NB4 (cell line): ENCODE results near the gene TFR2.

ENCODE experiments used
- DNase-seq: peaks from one replicate; pipeline ENCODE4 v3.0.0; 2010; ENCODE audit warnings: low read depth
- H3K4me3 ChIP-seq: one replicate; pipeline ENCODE4 v1.5.1; 2011; ENCODE audit warnings: mild to moderate bottlenecking, low read depth, low read length, moderate library complexity
- CTCF ChIP-seq: IDR thresholded peaks from one replicate; pipeline ENCODE4 v1.5.1; 2012; ENCODE audit warnings: low read depth, low read length
- MAX ChIP-seq: IDR thresholded peaks from 2 replicates; pipeline ENCODE4 v1.6.1; 2011; ENCODE audit warnings: low read depth, low read length
- MYC ChIP-seq: IDR thresholded peaks from 2 replicates; pipeline ENCODE4 v1.6.1; 2011; ENCODE audit warnings: low read depth, low read length
- POLR2A ChIP-seq: IDR thresholded peaks from 2 replicates; pipeline ENCODE4 v1.6.1; 2011; ENCODE audit warnings: mild to moderate bottlenecking; ENCODE audit not compliant: insufficient read length; ENCODE audit errors: extremely low read depth

Gene TFR2

GRCh38 chr7:100582650-100583049 is 58.7 kb downstream of the TFR2 start:
- H3K4me3 ChIP-seq: peak overlapping the region; percentile 93
- no peak for DNase-seq
- TF ChIP-seq MYC: no peak
- no peak for TF ChIP-seq CTCF
- no peak for TF ChIP-seq POLR2A
- no peak for TF ChIP-seq MAX

- H3K4me3 ChIP-seq: peak overlapping the region; percentile 93
- DNase-seq: no peak
Measured at GRCh38 chr7:100582041-100582579, 59.2 kb downstream of the TFR2 start.

GRCh38 chr7:100580466-100581283 is 60.7 kb downstream of the TFR2 start:
- no peak for TF ChIP-seq MYC
- no peak for TF ChIP-seq POLR2A
- no peak for TF ChIP-seq MAX
- TF ChIP-seq CTCF: no peak
- no peak for DNase-seq
- H3K4me3 ChIP-seq: no peak overlapping the region

More at GRCh38 chr7:100582041-100582579, 59.2 kb downstream of the TFR2 start:
- no peak for TF ChIP-seq CTCF
- TF ChIP-seq MAX: no peak
- TF ChIP-seq MYC: no peak
- no peak for TF ChIP-seq POLR2A

- DNase-seq: no peak
- H3K4me3 ChIP-seq: no peak overlapping the region
- TF ChIP-seq MYC (no peak), POLR2A (no peak), MAX (no peak), CTCF (no peak)
Measured at GRCh38 chr7:100578246-100579183, 62.8 kb downstream of the TFR2 start.

GRCh38 chr7:100577507-100577906 is 63.8 kb downstream of the TFR2 start:
- TF ChIP-seq POLR2A (no peak), MYC (no peak), MAX (no peak), CTCF (no peak)
- no peak for DNase-seq
- no peak overlapping the region for H3K4me3 ChIP-seq
